CD14-positive monocyte (primary cell): ENCODE data around the gene TNN. TPM values are rescaled to one million over a fixed set of nuclear protein-coding genes. Genes with fewer than 3 reads are reported as not detected.

Source experiments
- DNase-seq, 3 donors: peaks; one replicate each; pipeline ENCODE4 v3.0.0-alpha.2; 2011 to 2022
- H2AFZ ChIP-seq: 2 replicates; pipeline ENCODE4 v1.6.0; 2012; ENCODE audit warnings: mild to moderate bottlenecking, low read depth, low read length, inconsistent platforms; ENCODE audit not compliant: insufficient read depth, poor library complexity, severe bottlenecking
- H3K27ac ChIP-seq, 2 donors: 1 replicate in 1 of 2; 2 replicates in 1 of 2; pipeline ENCODE4 v1.5.1; 2012 to 2013; ENCODE audit warnings: low read length in 2 of 2, control low read depth in 1 of 2, inconsistent platforms in 1 of 2, low read depth in 1 of 2, mild to moderate bottlenecking in 1 of 2
- H3K27me3 ChIP-seq, 2 donors: one replicate each; pipeline versions ENCODE4 v1.6.0 to v1.6.1; 2011 to 2013; ENCODE audit warnings: low read length in 2 of 2; ENCODE audit not compliant: control insufficient read depth in 2 of 2, insufficient read depth in 2 of 2
- H3K36me3 ChIP-seq, 2 donors: replicated peaks in 1 of 2; 1 replicate in 1 of 2; 2 replicates in 1 of 2; pipeline versions ENCODE4 v1.5.1 to v1.6.1; 2012 to 2013; ENCODE audit warnings: low read length in 2 of 2, control low read depth in 1 of 2, inconsistent platforms in 1 of 2, mild to moderate bottlenecking in 1 of 2; ENCODE audit not compliant: insufficient read depth in 2 of 2, control insufficient read depth in 1 of 2
- H3K4me1 ChIP-seq, 2 donors: 1 replicate in 1 of 2; 2 replicates in 1 of 2; pipeline versions ENCODE4 v1.5.1 to v1.6.1; 2012 to 2013; ENCODE audit warnings: low read length in 2 of 2, control low read depth in 1 of 2, inconsistent platforms in 1 of 2, mild to moderate bottlenecking in 1 of 2, moderate library complexity in 1 of 2; ENCODE audit not compliant: insufficient read depth in 2 of 2, control insufficient read depth in 1 of 2
- H3K4me2 ChIP-seq: replicated peaks from 2 replicates; pipeline ENCODE3; 2012; ENCODE audit warnings: low read length, moderate library complexity, mild to moderate bottlenecking; ENCODE audit not compliant: poor library complexity, severe bottlenecking; ENCODE audit errors: extremely low read depth
- H3K4me3 ChIP-seq, 3 experiments: fragments of 200-600 bp in 1 of 3; sonication (generic) in 1 of 3; replicated peaks in 1 of 3; 1 replicate in 2 of 3; 2 replicates in 1 of 3; pipeline ENCODE4 v1.5.1; 2011 to 2013; ENCODE audit warnings: low read length in 3 of 3, mild to moderate bottlenecking in 3 of 3, control low read depth in 2 of 3, low read depth in 2 of 3, inconsistent platforms in 1 of 3, moderate library complexity in 1 of 3
- H3K79me2 ChIP-seq: 2 replicates; pipeline ENCODE4 v1.6.0; 2012; ENCODE audit warnings: mild to moderate bottlenecking, control low read depth, inconsistent platforms, low read length, moderate library complexity; ENCODE audit not compliant: insufficient read depth
- H3K9ac ChIP-seq: 2 replicates; pipeline ENCODE4 v1.6.0; 2017; ENCODE audit warnings: low read length, mild to moderate bottlenecking; ENCODE audit not compliant: insufficient read depth, poor library complexity, severe bottlenecking
- H3K9me3 ChIP-seq, 2 donors: replicated peaks in 1 of 2; 1 replicate in 1 of 2; 2 replicates in 1 of 2; pipeline versions ENCODE4 v1.5.1 to v1.6.1; 2012 to 2013; ENCODE audit warnings: low read length in 2 of 2, control low read depth in 1 of 2; ENCODE audit not compliant: control insufficient read depth in 1 of 2, insufficient read depth in 1 of 2
- H4K20me1 ChIP-seq: 2 replicates; pipeline ENCODE4 v1.6.0; 2012; ENCODE audit warnings: mild to moderate bottlenecking, low read length, control low read depth, moderate library complexity; ENCODE audit not compliant: insufficient read depth
- H3K27ac Mint-ChIP-seq, 7 donors: one replicate each; pipeline ENCODE4 v1.8.0; 2020; ENCODE audit warnings: mild to moderate bottlenecking in 7 of 7, mixed read lengths in 7 of 7, moderate library complexity in 6 of 7, inconsistent platforms in 2 of 7
- H3K27me3 Mint-ChIP-seq, 3 donors: one replicate each; pipeline ENCODE4 v1.8.0; 2021 to 2022; ENCODE audit warnings: low read depth in 3 of 3, mild to moderate bottlenecking in 3 of 3, mixed read lengths in 3 of 3, moderate library complexity in 3 of 3, inconsistent platforms in 1 of 3
- H3K36me3 Mint-ChIP-seq, 2 donors: one replicate each; pipeline ENCODE4 v1.8.0; 2020; ENCODE audit warnings: mixed read lengths in 2 of 2, inconsistent platforms in 1 of 2, mild to moderate bottlenecking in 1 of 2
- H3K4me1 Mint-ChIP-seq: one replicate; pipeline ENCODE4 v1.8.0; 2020; ENCODE audit warnings: mild to moderate bottlenecking, mixed read lengths
- H3K4me3 Mint-ChIP-seq, 2 donors: one replicate each; pipeline ENCODE4 v1.8.0; 2020; ENCODE audit warnings: mild to moderate bottlenecking in 2 of 2, mixed read lengths in 2 of 2, moderate library complexity in 1 of 2
- H3K9me3 Mint-ChIP-seq, 7 donors: one replicate each; pipeline ENCODE4 v1.8.0; 2020 to 2022; ENCODE audit warnings: mixed read lengths in 7 of 7, mild to moderate bottlenecking in 6 of 7, moderate library complexity in 6 of 7, inconsistent platforms in 2 of 7
- WGBS: methylation state at CpG from one replicate; pipeline ENCODE4 v1.1.5; 2013; ENCODE audit warnings: missing lambda C conversion rate; ENCODE audit not compliant: insufficient coverage; 5-methylcytosine and 5-hydroxymethylcytosine counted together
- intact Hi-C, 2 donors: fragments of 100-400 bp; cut with micrococcal nuclease; formaldehyde crosslinking; loops; one replicate each; pipeline versions ENCODE4 v1.15.0 to v1.15.1; 2023
- polyA plus RNA-seq, 3 donors: library from polyadenylated mRNA; depleted of rRNA in 1 of 3; unstranded in 2 of 3; stranded (reverse) in 1 of 3; fragments of 300-500 nt in 2 of 3; fragments of >200 nt in 1 of 3; fragmentation: Illumina TruSeq in 2 of 3; gene quantifications; 1 replicate in 2 of 3; 2 replicates in 1 of 3; pipeline ENCODE4 v1.2.3, GENCODE V29; 2012 to 2021
- TF ChIP-seq, protein P1 (sequence below): fragments of 200-600 bp; IDR thresholded peaks from one replicate; pipeline ENCODE4 v1.8.0; 2022; ENCODE audit warnings: antibody characterized with exemption, mild to moderate bottlenecking

The TNN gene
- polyA plus RNA-seq, 3 donors = not detected

DNA sequence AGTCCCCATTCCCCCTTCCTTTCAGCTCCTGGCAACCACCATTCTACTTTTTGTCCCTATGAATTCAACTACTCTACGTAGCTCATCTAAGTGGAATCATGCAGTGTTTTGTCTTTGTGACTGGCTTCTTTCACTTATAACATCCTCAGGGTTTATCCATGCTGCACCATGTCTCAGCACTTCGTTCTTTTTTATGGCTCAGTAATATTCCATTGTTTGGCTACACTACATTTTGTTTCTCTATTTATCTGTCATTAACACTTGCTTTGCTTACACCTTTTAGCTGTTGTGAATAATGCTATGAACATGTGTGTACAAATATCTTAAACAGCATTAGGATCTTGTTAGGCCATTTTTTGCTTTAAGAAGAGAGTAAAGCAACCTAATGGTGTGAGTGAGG lies 42.9 kb upstream of the TNN start:
- intact Hi-C loops = no loop called here
- no peak overlapping the region for H3K4me2 ChIP-seq

DNA sequence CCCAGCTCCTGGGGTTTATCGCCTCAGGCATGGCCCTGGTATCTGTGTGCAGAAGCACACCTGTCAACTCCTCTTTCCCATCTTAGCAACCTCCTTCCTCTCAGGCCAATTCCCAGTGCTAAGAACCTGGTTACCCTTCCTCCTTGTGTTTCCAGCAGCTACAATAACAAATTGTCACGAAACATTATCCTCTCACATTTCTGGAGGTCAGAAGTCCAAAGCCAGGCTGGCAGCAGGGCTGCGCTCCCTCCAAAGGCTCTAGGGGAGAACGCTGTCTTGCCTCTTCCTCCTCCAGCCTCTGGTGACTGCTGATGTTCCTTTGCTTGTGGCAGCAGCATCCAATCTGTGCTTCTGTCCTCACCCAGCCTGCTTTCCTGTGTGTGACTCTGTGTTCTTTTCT lies 33.7 kb upstream of the TNN start:
- intact Hi-C loops = loop anchor here (5.0 to 10.0 kb wide), 4 partner anchors 88 to 291 kb away; no protein-coding TSS in a partner anchor
- peaks cover 0 to 3% (median 1%) of the 10 kb centered on the region in 3 donors for H3K27me3 Mint-ChIP-seq
- 90% methylated on average over 4 of the region's 4 CpGs for WGBS

More for the DNA sequence above, 42.9 kb upstream of the TNN start:
- TF ChIP-seq, protein P1, sequence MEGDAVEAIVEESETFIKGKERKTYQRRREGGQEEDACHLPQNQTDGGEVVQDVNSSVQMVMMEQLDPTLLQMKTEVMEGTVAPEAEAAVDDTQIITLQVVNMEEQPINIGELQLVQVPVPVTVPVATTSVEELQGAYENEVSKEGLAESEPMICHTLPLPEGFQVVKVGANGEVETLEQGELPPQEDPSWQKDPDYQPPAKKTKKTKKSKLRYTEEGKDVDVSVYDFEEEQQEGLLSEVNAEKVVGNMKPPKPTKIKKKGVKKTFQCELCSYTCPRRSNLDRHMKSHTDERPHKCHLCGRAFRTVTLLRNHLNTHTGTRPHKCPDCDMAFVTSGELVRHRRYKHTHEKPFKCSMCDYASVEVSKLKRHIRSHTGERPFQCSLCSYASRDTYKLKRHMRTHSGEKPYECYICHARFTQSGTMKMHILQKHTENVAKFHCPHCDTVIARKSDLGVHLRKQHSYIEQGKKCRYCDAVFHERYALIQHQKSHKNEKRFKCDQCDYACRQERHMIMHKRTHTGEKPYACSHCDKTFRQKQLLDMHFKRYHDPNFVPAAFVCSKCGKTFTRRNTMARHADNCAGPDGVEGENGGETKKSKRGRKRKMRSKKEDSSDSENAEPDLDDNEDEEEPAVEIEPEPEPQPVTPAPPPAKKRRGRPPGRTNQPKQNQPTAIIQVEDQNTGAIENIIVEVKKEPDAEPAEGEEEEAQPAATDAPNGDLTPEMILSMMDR = no peak
- Mint-ChIP-seq H3K9me3 (peaks cover 0 to 7% (median 0%) of the 10 kb centered on the region in 7 donors), H3K4me1 (peaks cover 20% of the 10 kb centered on the region), H3K4me3 (no peak overlapping the region), H3K36me3 (peaks cover 5% of the 10 kb centered on the region in 2 donors), H3K27me3 (peaks cover 0 to 1% (median 0%) of the 10 kb centered on the region in 3 donors), H3K27ac (peak overlapping the region in 1 of 7 donors; percentile 16)
- DNase-seq = no peak
- Histone ChIP-seq H4K20me1 (no peaks in the 10 kb centered on the region), H3K4me1 (peaks cover 14 to 17% of the 10 kb centered on the region in 2 donors), H3K27me3 (no peaks in the 10 kb centered on the region), H3K4me3 (no peak overlapping the region), H3K27ac (no peak overlapping the region), H3K9me3 (no peaks in the 10 kb centered on the region), H2AFZ (peak overlapping the region; percentile 97), H3K36me3 (no peaks in the 10 kb centered on the region), H3K9ac (no peak overlapping the region), H3K79me2 (peaks cover 33% of the 10 kb centered on the region)
- WGBS = 83% methylated on average over 1 of the region's 2 CpGs

More for the DNA sequence above, 33.7 kb upstream of the TNN start:
- peaks cover 5 to 16% of the 10 kb centered on the region in 2 donors for H3K4me1 ChIP-seq
- no peaks in the 10 kb centered on the region for H3K36me3 ChIP-seq
- no peaks in the 10 kb centered on the region for H3K27me3 ChIP-seq
- no peak overlapping the region for H2AFZ ChIP-seq
- H3K36me3 Mint-ChIP-seq = no peaks in the 10 kb centered on the region
- peak overlapping the region in 1 of 7 donors; percentile 32 for H3K27ac Mint-ChIP-seq
- TF ChIP-seq, protein P1 = no peak
- H3K4me3 ChIP-seq = no peak overlapping the region
- no peak for DNase-seq
- no peaks in the 10 kb centered on the region for H3K79me2 ChIP-seq
- no peak overlapping the region for H3K4me2 ChIP-seq
- H3K9me3 Mint-ChIP-seq = peaks cover 0 to 2% (median 0%) of the 10 kb centered on the region in 7 donors
- H3K4me3 Mint-ChIP-seq = no peak overlapping the region
- no peaks in the 10 kb centered on the region for H3K9me3 ChIP-seq
- H3K9ac ChIP-seq = no peak overlapping the region
- H3K4me1 Mint-ChIP-seq = peaks cover 28% of the 10 kb centered on the region
- H3K27ac ChIP-seq = no peak overlapping the region
- H4K20me1 ChIP-seq = no peaks in the 10 kb centered on the region
